ENCODE results near the gene IL17RC.

The IL17RC gene

DNA sequence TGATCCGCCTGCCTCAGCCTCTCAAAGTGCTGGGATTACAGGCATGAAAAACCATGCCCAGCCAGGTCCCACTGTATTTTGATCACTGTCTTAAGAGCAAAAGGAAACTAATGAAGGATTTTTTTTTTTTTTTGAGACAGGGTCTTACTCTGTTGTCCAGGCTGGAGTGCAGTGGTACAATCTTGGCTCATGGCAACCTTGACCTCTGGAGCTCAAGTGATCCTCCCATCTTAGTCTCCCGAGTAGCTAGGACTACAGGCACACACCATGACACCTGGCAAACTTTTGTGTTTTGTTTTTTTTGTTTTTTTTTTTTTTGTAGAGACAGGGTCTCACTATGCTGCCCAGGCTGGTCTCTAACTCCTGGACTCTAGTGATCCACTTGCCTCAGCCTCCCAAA, 63.4 kb downstream of the IL17RC start:
- TF ChIP-seq, protein P1, sequence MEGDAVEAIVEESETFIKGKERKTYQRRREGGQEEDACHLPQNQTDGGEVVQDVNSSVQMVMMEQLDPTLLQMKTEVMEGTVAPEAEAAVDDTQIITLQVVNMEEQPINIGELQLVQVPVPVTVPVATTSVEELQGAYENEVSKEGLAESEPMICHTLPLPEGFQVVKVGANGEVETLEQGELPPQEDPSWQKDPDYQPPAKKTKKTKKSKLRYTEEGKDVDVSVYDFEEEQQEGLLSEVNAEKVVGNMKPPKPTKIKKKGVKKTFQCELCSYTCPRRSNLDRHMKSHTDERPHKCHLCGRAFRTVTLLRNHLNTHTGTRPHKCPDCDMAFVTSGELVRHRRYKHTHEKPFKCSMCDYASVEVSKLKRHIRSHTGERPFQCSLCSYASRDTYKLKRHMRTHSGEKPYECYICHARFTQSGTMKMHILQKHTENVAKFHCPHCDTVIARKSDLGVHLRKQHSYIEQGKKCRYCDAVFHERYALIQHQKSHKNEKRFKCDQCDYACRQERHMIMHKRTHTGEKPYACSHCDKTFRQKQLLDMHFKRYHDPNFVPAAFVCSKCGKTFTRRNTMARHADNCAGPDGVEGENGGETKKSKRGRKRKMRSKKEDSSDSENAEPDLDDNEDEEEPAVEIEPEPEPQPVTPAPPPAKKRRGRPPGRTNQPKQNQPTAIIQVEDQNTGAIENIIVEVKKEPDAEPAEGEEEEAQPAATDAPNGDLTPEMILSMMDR (IDR thresholded peaks at IDR 0.05) = no peak
